Caco-2 (cell line): ENCODE data around the gene IQSEC1. TPM values are rescaled to one million over a fixed set of nuclear protein-coding genes. Genes with fewer than 3 reads are reported as not detected.

Source experiments
- BruUV-seq: library from RNA; stranded (reverse); fragments of 400-500 nt; replicated peaks from 2 replicates; lab custom pipeline; 2021; lab: Mats Ljungman, UMichigan
- CTCF ChIA-PET: fragments of 300-600 bp; sonication (Branson Sonifier 250); formaldehyde crosslinking; loops from one replicate; lab custom pipeline; 2022; ENCODE audit warnings: antibody characterized with exemption; lab: Charles Lee
- POLR2A ChIA-PET: fragments of 300-600 bp; sonication (Branson Sonifier 250); formaldehyde crosslinking; loops from one replicate; lab custom pipeline; 2022; ENCODE audit warnings: antibody characterized with exemption; lab: Charles Lee
- DNase-seq, 2 experiments: peaks; one replicate each; pipeline versions ENCODE4 v3.0.0 to v3.0.0-alpha.2; 2020 to 2022
- H3K27me3 ChIP-seq: replicated peaks from 2 replicates; pipeline ENCODE4 v1.6.0; 2011; ENCODE audit warnings: low read length; ENCODE audit not compliant: control insufficient read depth, insufficient read depth
- H3K36me3 ChIP-seq: 2 replicates; pipeline ENCODE4 v1.5.1; 2011; ENCODE audit warnings: low read length; ENCODE audit not compliant: control insufficient read depth, insufficient read depth
- H3K4me1 ChIP-seq: fragments of 250-450 bp; sonication (Bioruptor Pico); 2 replicates; pipeline ENCODE4 v1.5.1; 2020; ENCODE audit warnings: mild to moderate bottlenecking
- H3K4me3 ChIP-seq: 2 replicates; pipeline ENCODE4 v1.5.1; 2011; ENCODE audit warnings: low read depth, mild to moderate bottlenecking, control low read depth, low read length
- H3K9me3 ChIP-seq: fragments of 250-450 bp; sonication (Bioruptor Pico); 2 replicates; pipeline ENCODE4 v1.5.1; 2020; ENCODE audit warnings: mild to moderate bottlenecking, moderate library complexity
- H3K27ac Mint-ChIP-seq: one replicate; pipeline ENCODE4 v1.8.0; 2022; ENCODE audit warnings: mixed read lengths; ENCODE audit not compliant: unreplicated experiment
- H3K27me3 Mint-ChIP-seq: one replicate; pipeline ENCODE4 v1.8.0; 2022; ENCODE audit warnings: mixed read lengths; ENCODE audit not compliant: insufficient read depth, unreplicated experiment
- H3K36me3 Mint-ChIP-seq: one replicate; pipeline ENCODE4 v1.8.0; 2022; ENCODE audit warnings: mild to moderate bottlenecking, mixed read lengths; ENCODE audit not compliant: insufficient read depth, unreplicated experiment
- H3K4me1 Mint-ChIP-seq: one replicate; pipeline ENCODE4 v1.8.0; 2022; ENCODE audit warnings: low read depth, mixed read lengths; ENCODE audit not compliant: unreplicated experiment
- H3K4me3 Mint-ChIP-seq: one replicate; pipeline ENCODE4 v1.8.0; 2022; ENCODE audit warnings: mild to moderate bottlenecking, moderate library complexity, mixed read lengths; ENCODE audit not compliant: unreplicated experiment
- H3K9me3 Mint-ChIP-seq: one replicate; pipeline ENCODE4 v1.8.0; 2022; ENCODE audit warnings: mixed read lengths; ENCODE audit not compliant: unreplicated experiment
- CTCF ChIP-seq, 2 experiments: fragments of 200-600 bp in 1 of 2; IDR thresholded peaks; 1 replicate in 1 of 2; 2 replicates in 1 of 2; pipeline versions ENCODE4 v1.5.1 to v1.8.0; 2011 to 2022; ENCODE audit warnings: antibody characterized with exemption in 1 of 2, control low read depth in 1 of 2, inconsistent platforms in 1 of 2, low read depth in 1 of 2, low read length in 1 of 2, mild to moderate bottlenecking in 1 of 2, moderate library complexity in 1 of 2; ENCODE audit not compliant: insufficient read depth in 1 of 2, severe bottlenecking in 1 of 2, unreplicated experiment in 1 of 2
- intact Hi-C: fragments of 100-400 bp; cut with micrococcal nuclease; formaldehyde crosslinking; loops from one replicate; pipeline ENCODE4 v1.10.0; 2022; ENCODE audit not compliant: unreplicated experiment
- total RNA-seq: library from RNA; stranded (reverse); gene quantifications from 2 replicates; pipeline ENCODE4 v1.2.3, GENCODE V29; 2022

IQSEC1 gene
- total RNA-seq, 1 experiment from 2014 or later, result 40.0 TPM

- no peak for DNase-seq
- H3K27me3 Mint-ChIP-seq, result no peaks in the 10 kb centered on the region
- H3K9me3 Mint-ChIP-seq, result no peaks in the 10 kb centered on the region
- intact Hi-C loops, result loop anchor here (5.0 kb wide), 1 partner anchor 59 kb away; no protein-coding TSS in a partner anchor
- Histone ChIP-seq H3K4me1 (no peaks in the 10 kb centered on the region), H3K27me3 (no peaks in the 10 kb centered on the region), H3K4me3 (no peak overlapping the region), H3K36me3 (peaks cover 1% of the 10 kb centered on the region; the same call in 1 of the 2 replicates), H3K9me3 (no peaks in the 10 kb centered on the region)
- POLR2A ChIA-PET, result no interaction called here
- no peak overlapping the region for H3K4me3 Mint-ChIP-seq
- no TSS peak for BruUV-seq
- H3K36me3 Mint-ChIP-seq, result no peaks in the 10 kb centered on the region
- no peak overlapping the region for H3K27ac Mint-ChIP-seq
- TF ChIP-seq CTCF (IDR thresholded peaks at IDR 0.05; ENCODE audit: insufficient read depth in 1 of 2, low read depth in 1 of 2, low read length in 1 of 2, severe bottlenecking in 1 of 2, unreplicated experiment in 1 of 2), result no peak
- H3K4me1 Mint-ChIP-seq, result no peaks in the 10 kb centered on the region
- CTCF ChIA-PET, result no interaction called here
Observed at GRCh38 chr3:12922881-12923431, 150.3 kb downstream of the IQSEC1 start.

GRCh38 chr3:12922306-12922705 lies 150.9 kb downstream of the IQSEC1 start:
- H3K9me3 ChIP-seq, result no peaks in the 10 kb centered on the region
- CTCF ChIA-PET, result no interaction called here
- no TSS peak for BruUV-seq
- H3K27me3 Mint-ChIP-seq, result no peaks in the 10 kb centered on the region
- H3K4me1 ChIP-seq, result no peaks in the 10 kb centered on the region
- H3K4me1 Mint-ChIP-seq, result no peaks in the 10 kb centered on the region
- no peaks in the 10 kb centered on the region for H3K27me3 ChIP-seq
- no peaks in the 10 kb centered on the region for H3K9me3 Mint-ChIP-seq
- intact Hi-C loops, result loop anchor here (5.0 kb wide), 1 partner anchor 60 kb away; no protein-coding TSS in a partner anchor
- no peak overlapping the region for H3K4me3 Mint-ChIP-seq
- no peak for DNase-seq
- no peaks in the 10 kb centered on the region for H3K36me3 Mint-ChIP-seq
- POLR2A ChIA-PET, result no interaction called here
- no peak for TF ChIP-seq CTCF (IDR thresholded peaks at IDR 0.05; ENCODE audit: insufficient read depth in 1 of 2, low read depth in 1 of 2, low read length in 1 of 2, severe bottlenecking in 1 of 2, unreplicated experiment in 1 of 2)
- H3K27ac Mint-ChIP-seq, result no peak overlapping the region
- H3K4me3 ChIP-seq, result no peak overlapping the region
- peaks cover 1% of the 10 kb centered on the region; the same call in 1 of the 2 replicates for H3K36me3 ChIP-seq

GRCh38 chr3:12921736-12922135 lies 151.5 kb downstream of the IQSEC1 start:
- Mint-ChIP-seq H3K9me3 (no peaks in the 10 kb centered on the region), H3K4me1 (no peaks in the 10 kb centered on the region), H3K27me3 (no peaks in the 10 kb centered on the region), H3K27ac (no peak overlapping the region), H3K36me3 (peaks cover under 1% of the 10 kb centered on the region), H3K4me3 (no peak overlapping the region)
- ChIA-PET POLR2A (no interaction called here), CTCF (no interaction called here)
- Histone ChIP-seq H3K4me1 (no peaks in the 10 kb centered on the region), H3K4me3 (no peak overlapping the region), H3K27me3 (no peaks in the 10 kb centered on the region), H3K9me3 (no peaks in the 10 kb centered on the region), H3K36me3 (peaks cover 1% of the 10 kb centered on the region; the same call in 1 of the 2 replicates)
- intact Hi-C loops, result loop anchor here (5.0 kb wide), 1 partner anchor 61 kb away; no protein-coding TSS in a partner anchor
- no peak for TF ChIP-seq CTCF (IDR thresholded peaks at IDR 0.05; ENCODE audit: insufficient read depth in 1 of 2, low read depth in 1 of 2, low read length in 1 of 2, severe bottlenecking in 1 of 2, unreplicated experiment in 1 of 2)
- no peak for DNase-seq
- BruUV-seq, result no TSS peak
